SK-N-SH (cell line): ENCODE measurements around the gene EBF4. TPM values are rescaled to one million over a fixed set of nuclear protein-coding genes. Genes with fewer than 3 reads are reported as not detected.

Experiments
- CTCF ChIA-PET: fragments of 300-600, 350-600 bp; formaldehyde crosslinking; extraction: SDS; loops from one replicate; lab custom pipeline; 2021; lab: Yijun Ruan, JAX
- POLR2A ChIA-PET: fragments of 350-600 bp; sonication (Branson Sonifier 250); formaldehyde crosslinking; extraction: SDS; loops from one replicate; lab custom pipeline; 2020; ENCODE audit warnings: antibody characterized with exemption, inconsistent platforms; lab: Yijun Ruan, JAX
- DNase-seq: peaks from one replicate; pipeline ENCODE4 v3.0.0; 2012
- H2AFZ ChIP-seq: fragments of 200-600 bp; sonication (generic); 2 replicates; pipeline ENCODE4 v1.8.1; 2016; ENCODE audit warnings: antibody characterized with exemption, mild to moderate bottlenecking, low read depth
- H3F3A ChIP-seq: fragments of 200-600 bp; sonication (generic); replicated peaks from 2 replicates; pipeline ENCODE3; 2016; ENCODE audit warnings: antibody characterized with exemption, mild to moderate bottlenecking; ENCODE audit not compliant: insufficient read depth
- H3K27ac ChIP-seq, 2 experiments: fragments of 200-500 bp in 1 of 2; fragments of 200-600 bp in 1 of 2; sonication (Bioruptor generic) in 1 of 2; sonication (generic), shearing (Covaris generic) in 1 of 2; 2 replicates each; pipeline versions ENCODE4 v1.5.1 to v1.6.1; 2014 to 2016; ENCODE audit warnings: low read depth in 2 of 2, inconsistent platforms in 1 of 2, low read length in 1 of 2, mild to moderate bottlenecking in 1 of 2, mixed read lengths in 1 of 2
- H3K27me3 ChIP-seq: fragments of 200-600 bp; sonication (generic), shearing (Covaris generic); 2 replicates; pipeline ENCODE4 v1.6.1; 2016; ENCODE audit warnings: mixed run types; ENCODE audit not compliant: insufficient read depth
- H3K36me3 ChIP-seq, 2 experiments: fragments of 200-500 bp in 1 of 2; fragments of 200-600 bp in 1 of 2; sonication (Bioruptor generic) in 1 of 2; sonication (generic) in 1 of 2; replicated peaks in 1 of 2; 2 replicates each; pipeline versions ENCODE3 to v1.5.1; 2014 to 2016; ENCODE audit warnings: low read length in 1 of 2, mild to moderate bottlenecking in 1 of 2; ENCODE audit not compliant: insufficient read depth in 2 of 2, control insufficient read depth in 1 of 2
- H3K4me1 ChIP-seq, 2 experiments: fragments of 200-500 bp in 1 of 2; fragments of 200-600 bp in 1 of 2; sonication (Bioruptor generic) in 1 of 2; sonication (generic), shearing (Covaris generic) in 1 of 2; 2 replicates each; pipeline versions ENCODE4 v1.5.1 to v1.6.1; 2014 to 2016; ENCODE audit warnings: low read depth in 1 of 2, low read length in 1 of 2, mixed run types in 1 of 2; ENCODE audit not compliant: insufficient read depth in 2 of 2, control insufficient read depth in 1 of 2
- H3K4me2 ChIP-seq: fragments of 200-600 bp; sonication (generic), shearing (Covaris generic); 2 replicates; pipeline ENCODE4 v1.6.1; 2017; ENCODE audit warnings: mixed run types
- H3K4me3 ChIP-seq, 2 experiments: fragments of 200-500 bp in 1 of 2; fragments of 200-600 bp in 1 of 2; sonication (Bioruptor generic) in 1 of 2; sonication (generic), shearing (Covaris generic) in 1 of 2; 2 replicates each; pipeline versions ENCODE4 v1.5.1 to v1.8.1; 2014 to 2016; ENCODE audit warnings: low read depth in 2 of 2, inconsistent platforms in 1 of 2, low read length in 1 of 2, mild to moderate bottlenecking in 1 of 2, mixed read lengths in 1 of 2, moderate library complexity in 1 of 2
- H3K79me2 ChIP-seq: fragments of 200-600 bp; sonication (generic); 2 replicates; pipeline ENCODE4 v1.8.1; 2017; ENCODE audit warnings: mild to moderate bottlenecking; ENCODE audit not compliant: insufficient read depth
- H3K9ac ChIP-seq: fragments of 200-600 bp; sonication (generic); 2 replicates; pipeline ENCODE4 v1.6.1; 2017; ENCODE audit warnings: mixed run types
- H3K9me2 ChIP-seq: fragments of 200-600 bp; sonication (generic); 2 replicates; pipeline ENCODE4 v1.6.1; 2017; ENCODE audit warnings: mixed run types
- H3K9me3 ChIP-seq: fragments of 200-600 bp; sonication (generic); 2 replicates; pipeline ENCODE4 v1.6.1; 2017; ENCODE audit warnings: mixed run types, mild to moderate bottlenecking, moderate library complexity
- H4K20me1 ChIP-seq: fragments of 200-600 bp; sonication (generic); 2 replicates; pipeline ENCODE4 v1.6.1; 2017; ENCODE audit warnings: mild to moderate bottlenecking, mixed run types; ENCODE audit not compliant: insufficient read depth
- ELF1 ChIP-seq: IDR thresholded peaks from 2 replicates; pipeline ENCODE4 v1.4.0; 2012
- EP300 ChIP-seq, 2 experiments: IDR thresholded peaks; 2 replicates each; pipeline versions ENCODE4 v1.4.0 to v1.6.1; 2012; ENCODE audit warnings: borderline replicate concordance in 1 of 2, low read depth in 1 of 2, low read length in 1 of 2
- FOSL2 ChIP-seq: IDR thresholded peaks from 2 replicates; pipeline ENCODE4 v1.4.0; 2012; ENCODE audit warnings: low read depth, mild to moderate bottlenecking, moderate library complexity, borderline replicate concordance
- FOXJ3 ChIP-seq: sonication (generic); formaldehyde crosslinking; IDR thresholded peaks from 2 replicates; pipeline ENCODE4 v1.5.1; 2020; ENCODE audit warnings: mild to moderate bottlenecking, missing genetic modification reagents
- GATA2 ChIP-seq: sonication (generic); formaldehyde crosslinking; IDR thresholded peaks from 2 replicates; pipeline ENCODE4 v1.5.0; 2020; ENCODE audit warnings: mild to moderate bottlenecking, missing genetic modification reagents
- JUND ChIP-seq: IDR thresholded peaks from 2 replicates; pipeline ENCODE4 v1.4.0; 2012
- MEF2A ChIP-seq: IDR thresholded peaks from 2 replicates; pipeline ENCODE4 v1.4.0; 2012; ENCODE audit warnings: low read depth, borderline replicate concordance
- POLR2AphosphoS5 ChIP-seq: IDR thresholded peaks from 2 replicates; pipeline ENCODE4 v1.6.1; 2012; ENCODE audit warnings: low read depth, low read length
- RFX5 ChIP-seq: IDR thresholded peaks from 2 replicates; pipeline ENCODE4 v1.6.1; 2012; ENCODE audit warnings: mild to moderate bottlenecking, improper control_type of control experiment, low read length
- RXRA ChIP-seq: IDR thresholded peaks from 2 replicates; pipeline ENCODE4 v1.4.0; 2012; ENCODE audit warnings: low read depth, mild to moderate bottlenecking, borderline replicate concordance
- SIN3A ChIP-seq: IDR thresholded peaks from 2 replicates; pipeline ENCODE4 v1.6.1; 2012; ENCODE audit warnings: low read depth, mild to moderate bottlenecking, low read length, moderate library complexity, borderline replicate concordance
- SMC3 ChIP-seq: IDR thresholded peaks from 2 replicates; pipeline ENCODE4 v1.6.1; 2012; ENCODE audit warnings: low read depth, low read length, improper control_type of control experiment
- YY1 ChIP-seq: IDR thresholded peaks from 2 replicates; pipeline ENCODE4 v1.4.0; 2012; ENCODE audit warnings: low read depth, mild to moderate bottlenecking
- WGBS: methylation state at CpG from one replicate; pipeline ENCODE4 v1.1.6; 2017; ENCODE audit warnings: low lambda C conversion rate; 5-methylcytosine and 5-hydroxymethylcytosine counted together
- polyA plus RNA-seq, 3 experiments: library from polyadenylated mRNA; depleted of rRNA; stranded (reverse); fragments of >200 nt; gene quantifications; 2 replicates each; pipeline ENCODE4 v1.2.3, GENCODE V29; 2012
- TF ChIP-seq, protein P1 (sequence below): IDR thresholded peaks from 2 replicates; pipeline ENCODE4 v1.6.1; 2012; ENCODE audit warnings: mild to moderate bottlenecking, low read depth, low read length, moderate library complexity
- TF ChIP-seq, protein P2 (sequence below): IDR thresholded peaks from 2 replicates; pipeline ENCODE4 v1.4.0; 2012; ENCODE audit warnings: low read depth, borderline replicate concordance
- TF ChIP-seq, protein P3 (sequence below): fragments of 200-600 bp; sonication (generic); IDR thresholded peaks from 2 replicates; pipeline ENCODE4 v1.6.1; 2017; ENCODE audit warnings: antibody characterized with exemption, mild to moderate bottlenecking, moderate library complexity

EBF4 gene
- polyA plus RNA-seq, 1 of the 3 experiments (the other 2 are of a cell fraction) = 20.6 TPM

DNA sequence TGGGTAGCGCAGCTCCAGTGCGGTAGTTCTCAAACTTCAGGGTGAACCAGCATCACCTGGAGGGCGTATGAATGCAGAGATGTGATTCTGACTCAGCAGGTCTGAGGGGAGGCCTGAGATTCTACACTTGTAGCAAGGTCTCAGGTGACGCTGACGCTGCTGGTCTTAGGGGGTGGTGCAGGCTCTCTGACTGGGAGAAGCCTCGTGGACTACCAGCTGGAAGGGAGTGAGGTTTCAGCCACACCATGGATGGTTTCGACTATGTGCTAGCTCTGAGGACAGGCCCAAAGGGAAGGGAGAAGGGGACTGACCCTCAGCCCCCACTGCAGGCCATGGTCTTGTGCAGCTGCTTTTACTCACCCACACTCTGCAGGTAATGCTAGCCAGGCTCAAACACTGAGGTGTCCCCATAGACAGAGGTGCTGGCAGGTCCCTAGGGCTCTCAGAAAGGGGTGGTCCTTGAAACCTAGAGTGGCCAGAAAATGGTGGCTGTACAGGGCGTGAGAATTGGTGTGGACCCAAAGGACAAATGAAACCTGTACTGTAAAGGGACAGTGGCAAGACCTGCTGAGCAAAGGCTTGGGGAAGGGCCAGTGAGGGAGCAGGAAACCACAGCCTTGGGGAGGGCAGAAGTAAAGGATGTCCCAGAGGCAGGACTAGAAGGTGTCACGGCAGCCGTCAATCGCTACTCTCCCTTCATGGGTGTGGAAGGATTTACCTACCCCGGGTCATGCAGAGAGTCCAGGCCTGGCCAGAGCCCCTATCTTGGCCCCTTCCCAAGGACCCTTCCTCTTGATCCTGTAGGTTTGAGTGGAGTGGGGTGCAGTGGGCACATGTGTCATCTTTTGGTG lies 52.7 kb downstream of the EBF4 start:
- no peak for TF ChIP-seq MEF2A
- TF ChIP-seq, protein P1, sequence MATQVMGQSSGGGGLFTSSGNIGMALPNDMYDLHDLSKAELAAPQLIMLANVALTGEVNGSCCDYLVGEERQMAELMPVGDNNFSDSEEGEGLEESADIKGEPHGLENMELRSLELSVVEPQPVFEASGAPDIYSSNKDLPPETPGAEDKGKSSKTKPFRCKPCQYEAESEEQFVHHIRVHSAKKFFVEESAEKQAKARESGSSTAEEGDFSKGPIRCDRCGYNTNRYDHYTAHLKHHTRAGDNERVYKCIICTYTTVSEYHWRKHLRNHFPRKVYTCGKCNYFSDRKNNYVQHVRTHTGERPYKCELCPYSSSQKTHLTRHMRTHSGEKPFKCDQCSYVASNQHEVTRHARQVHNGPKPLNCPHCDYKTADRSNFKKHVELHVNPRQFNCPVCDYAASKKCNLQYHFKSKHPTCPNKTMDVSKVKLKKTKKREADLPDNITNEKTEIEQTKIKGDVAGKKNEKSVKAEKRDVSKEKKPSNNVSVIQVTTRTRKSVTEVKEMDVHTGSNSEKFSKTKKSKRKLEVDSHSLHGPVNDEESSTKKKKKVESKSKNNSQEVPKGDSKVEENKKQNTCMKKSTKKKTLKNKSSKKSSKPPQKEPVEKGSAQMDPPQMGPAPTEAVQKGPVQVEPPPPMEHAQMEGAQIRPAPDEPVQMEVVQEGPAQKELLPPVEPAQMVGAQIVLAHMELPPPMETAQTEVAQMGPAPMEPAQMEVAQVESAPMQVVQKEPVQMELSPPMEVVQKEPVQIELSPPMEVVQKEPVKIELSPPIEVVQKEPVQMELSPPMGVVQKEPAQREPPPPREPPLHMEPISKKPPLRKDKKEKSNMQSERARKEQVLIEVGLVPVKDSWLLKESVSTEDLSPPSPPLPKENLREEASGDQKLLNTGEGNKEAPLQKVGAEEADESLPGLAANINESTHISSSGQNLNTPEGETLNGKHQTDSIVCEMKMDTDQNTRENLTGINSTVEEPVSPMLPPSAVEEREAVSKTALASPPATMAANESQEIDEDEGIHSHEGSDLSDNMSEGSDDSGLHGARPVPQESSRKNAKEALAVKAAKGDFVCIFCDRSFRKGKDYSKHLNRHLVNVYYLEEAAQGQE = no peak
- no peak for TF ChIP-seq RFX5
- no peak for TF ChIP-seq FOXJ3 (CRISPR knock-in tag)
- TF ChIP-seq FOSL2 = no peak
- no peak for TF ChIP-seq EP300 (IDR thresholded peaks at IDR 0.05; ENCODE audit: borderline replicate concordance in 1 of 2, low read depth in 1 of 2, low read length in 1 of 2)
- TF ChIP-seq, protein P2, sequence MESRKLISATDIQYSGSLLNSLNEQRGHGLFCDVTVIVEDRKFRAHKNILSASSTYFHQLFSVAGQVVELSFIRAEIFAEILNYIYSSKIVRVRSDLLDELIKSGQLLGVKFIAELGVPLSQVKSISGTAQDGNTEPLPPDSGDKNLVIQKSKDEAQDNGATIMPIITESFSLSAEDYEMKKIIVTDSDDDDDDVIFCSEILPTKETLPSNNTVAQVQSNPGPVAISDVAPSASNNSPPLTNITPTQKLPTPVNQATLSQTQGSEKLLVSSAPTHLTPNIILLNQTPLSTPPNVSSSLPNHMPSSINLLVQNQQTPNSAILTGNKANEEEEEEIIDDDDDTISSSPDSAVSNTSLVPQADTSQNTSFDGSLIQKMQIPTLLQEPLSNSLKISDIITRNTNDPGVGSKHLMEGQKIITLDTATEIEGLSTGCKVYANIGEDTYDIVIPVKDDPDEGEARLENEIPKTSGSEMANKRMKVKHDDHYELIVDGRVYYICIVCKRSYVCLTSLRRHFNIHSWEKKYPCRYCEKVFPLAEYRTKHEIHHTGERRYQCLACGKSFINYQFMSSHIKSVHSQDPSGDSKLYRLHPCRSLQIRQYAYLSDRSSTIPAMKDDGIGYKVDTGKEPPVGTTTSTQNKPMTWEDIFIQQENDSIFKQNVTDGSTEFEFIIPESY = no peak
- TF ChIP-seq RXRA = no peak
- no peak for TF ChIP-seq POLR2AphosphoS5
- TF ChIP-seq GATA2 (CRISPR knock-in tag) = no peak
- TF ChIP-seq SMC3 = no peak
- TF ChIP-seq JUND = no peak
- TF ChIP-seq ELF1 = no peak
- no peak for TF ChIP-seq YY1
- TF ChIP-seq SIN3A = no peak
- TF ChIP-seq, protein P3, sequence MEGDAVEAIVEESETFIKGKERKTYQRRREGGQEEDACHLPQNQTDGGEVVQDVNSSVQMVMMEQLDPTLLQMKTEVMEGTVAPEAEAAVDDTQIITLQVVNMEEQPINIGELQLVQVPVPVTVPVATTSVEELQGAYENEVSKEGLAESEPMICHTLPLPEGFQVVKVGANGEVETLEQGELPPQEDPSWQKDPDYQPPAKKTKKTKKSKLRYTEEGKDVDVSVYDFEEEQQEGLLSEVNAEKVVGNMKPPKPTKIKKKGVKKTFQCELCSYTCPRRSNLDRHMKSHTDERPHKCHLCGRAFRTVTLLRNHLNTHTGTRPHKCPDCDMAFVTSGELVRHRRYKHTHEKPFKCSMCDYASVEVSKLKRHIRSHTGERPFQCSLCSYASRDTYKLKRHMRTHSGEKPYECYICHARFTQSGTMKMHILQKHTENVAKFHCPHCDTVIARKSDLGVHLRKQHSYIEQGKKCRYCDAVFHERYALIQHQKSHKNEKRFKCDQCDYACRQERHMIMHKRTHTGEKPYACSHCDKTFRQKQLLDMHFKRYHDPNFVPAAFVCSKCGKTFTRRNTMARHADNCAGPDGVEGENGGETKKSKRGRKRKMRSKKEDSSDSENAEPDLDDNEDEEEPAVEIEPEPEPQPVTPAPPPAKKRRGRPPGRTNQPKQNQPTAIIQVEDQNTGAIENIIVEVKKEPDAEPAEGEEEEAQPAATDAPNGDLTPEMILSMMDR = no peak
- TF ChIP-seq, all 33 proteins: peak for 0
- no peaks in the 10 kb centered on the region for H3K27me3 ChIP-seq
- no peaks in the 10 kb centered on the region for H3K9me3 ChIP-seq
- no peaks in the 10 kb centered on the region for H3K9me2 ChIP-seq
- ChIA-PET POLR2A (no interaction called here), CTCF (interaction anchor here (2.1 kb wide), 1 partner anchor 14 kb away, joined by 12 read pairs; no protein-coding TSS in a partner anchor)
- H4K20me1 ChIP-seq = no peaks in the 10 kb centered on the region
- H3K36me3 ChIP-seq = no peaks in the 10 kb centered on the region
- no peaks in the 10 kb centered on the region for H3F3A ChIP-seq
- H3K79me2 ChIP-seq = no peaks in the 10 kb centered on the region
- H3K9ac ChIP-seq = no peak overlapping the region
- WGBS = 92% methylated on average over 10 of the region's 12 CpGs
- no peak overlapping the region for H3K4me3 ChIP-seq
- no peaks in the 10 kb centered on the region for H3K4me1 ChIP-seq
- H2AFZ ChIP-seq = no peak overlapping the region
- DNase-seq = no peak
- H3K4me2 ChIP-seq = no peak overlapping the region
- H3K27ac ChIP-seq = no peak overlapping the region
